IPS-20b (cell line): Measurements from ENCODE around the gene AAK1.
A peak's percentile ranks its signal among the peaks of the same experiment; 100 is the strongest.
"Not testable (repeated sequence)": the region's sequence is repeated elsewhere in the genome, so short reads cannot be mapped to it uniquely, and the experiment has no call there.

Experiments used
- H3K27ac ChIP-seq: one replicate; pipeline ENCODE4 v1.5.1; 2013; ENCODE audit warnings: low read length
- H3K27me3 ChIP-seq: 2 replicates; pipeline ENCODE4 v1.6.1; 2013; ENCODE audit warnings: mild to moderate bottlenecking, low read length, inconsistent platforms; ENCODE audit not compliant: insufficient read depth
- H3K36me3 ChIP-seq: 2 replicates; pipeline ENCODE4 v1.6.1; 2013; ENCODE audit warnings: low read depth, mild to moderate bottlenecking, inconsistent platforms, low read length, moderate library complexity; ENCODE audit not compliant: insufficient read depth
- H3K4me1 ChIP-seq: 2 replicates; pipeline ENCODE4 v1.6.1; 2013; ENCODE audit warnings: mild to moderate bottlenecking, control low read depth, inconsistent platforms, low read length, moderate library complexity; ENCODE audit not compliant: insufficient read depth
- H3K4me3 ChIP-seq: 2 replicates; pipeline ENCODE4 v1.5.1; 2013; ENCODE audit warnings: mild to moderate bottlenecking, low read length, inconsistent platforms
- H3K9ac ChIP-seq: 2 replicates; pipeline ENCODE4 v1.6.1; 2013; ENCODE audit warnings: low read depth, mild to moderate bottlenecking, inconsistent platforms, low read length, moderate library complexity
- H3K9me3 ChIP-seq: 2 replicates; pipeline ENCODE4 v1.6.1; 2013; ENCODE audit warnings: mild to moderate bottlenecking, low read depth, low read length, inconsistent platforms; ENCODE audit not compliant: insufficient read depth

The AAK1 gene

GRCh38 chr2:69436596-69436937 lies 207.0 kb downstream of the AAK1 start:
- Histone ChIP-seq H3K27ac (peak overlapping the region; percentile 9), H3K27me3 (no peaks in the 10 kb centered on the region), H3K4me1 (peaks cover 17% of the 10 kb centered on the region; the same call in 1 of the 2 replicates), H3K36me3 (no peaks in the 10 kb centered on the region), H3K9ac (peak overlapping the region; percentile 89; the same call in 1 of the 2 replicates), H3K9me3 (no peaks in the 10 kb centered on the region), H3K4me3 (peak overlapping the region; percentile 79)

- peaks cover 17% of the 10 kb centered on the region; the same call in 1 of the 2 replicates for H3K4me1 ChIP-seq
- H3K36me3 ChIP-seq: peaks cover 9% of the 10 kb centered on the region; the same call in 1 of the 2 replicates
- H3K27me3 ChIP-seq: no peaks in the 10 kb centered on the region
- no peak overlapping the region for H3K27ac ChIP-seq
- no peaks in the 10 kb centered on the region for H3K9me3 ChIP-seq
- H3K9ac ChIP-seq: no peak overlapping the region
- no peak overlapping the region for H3K4me3 ChIP-seq
These were observed 208.8 kb downstream of the AAK1 start for GRCh38 chr2:69434753-69435152.

GRCh38 chr2:69429491-69430183 lies 213.9 kb downstream of the AAK1 start:
- Histone ChIP-seq H3K27me3 (no peaks in the 10 kb centered on the region), H3K9me3 (no peaks in the 10 kb centered on the region), H3K27ac (no peak overlapping the region), H3K4me1 (no peaks in the 10 kb centered on the region), H3K9ac (no peak overlapping the region), H3K36me3 (peaks cover 27% of the 10 kb centered on the region), H3K4me3 (no peak overlapping the region)

GRCh38 chr2:69428981-69429380 lies 214.6 kb downstream of the AAK1 start:
- Histone ChIP-seq H3K4me1 (no peaks in the 10 kb centered on the region), H3K27ac (no peak overlapping the region), H3K9me3 (no peaks in the 10 kb centered on the region), H3K9ac (no peak overlapping the region), H3K4me3 (no peak overlapping the region), H3K36me3 (peaks cover 27% of the 10 kb centered on the region), H3K27me3 (no peaks in the 10 kb centered on the region)

GRCh38 chr2:69424419-69424818 lies 219.1 kb downstream of the AAK1 start:
- Histone ChIP-seq H3K9me3 (no peaks in the 10 kb centered on the region), H3K36me3 (peaks cover 20% of the 10 kb centered on the region), H3K4me1 (no peaks in the 10 kb centered on the region), H3K27me3 (no peaks in the 10 kb centered on the region), H3K9ac (no peak overlapping the region), H3K27ac (no peak overlapping the region), H3K4me3 (no peak overlapping the region)

- peaks cover 9% of the 10 kb centered on the region for H3K36me3 ChIP-seq
- H3K4me3 ChIP-seq: no peak overlapping the region
- H3K4me1 ChIP-seq: no peaks in the 10 kb centered on the region
- H3K27me3 ChIP-seq: no peaks in the 10 kb centered on the region
- no peaks in the 10 kb centered on the region for H3K9me3 ChIP-seq
- H3K9ac ChIP-seq: no peak overlapping the region
- H3K27ac ChIP-seq: no peak overlapping the region
These were observed 221.3 kb downstream of the AAK1 start for GRCh38 chr2:69422198-69422597.

GRCh38 chr2:69419111-69419510 lies 224.4 kb downstream of the AAK1 start:
- H3K4me1 ChIP-seq, H3K9ac ChIP-seq, H3K4me3 ChIP-seq, H3K27ac ChIP-seq, H3K9me3 ChIP-seq, H3K27me3 ChIP-seq: not testable (repeated sequence)
- H3K36me3 ChIP-seq: peaks cover 20% of the 10 kb centered on the region

GRCh38 chr2:69416147-69416546 lies 227.4 kb downstream of the AAK1 start:
- Histone ChIP-seq H3K36me3 (peaks cover 20% of the 10 kb centered on the region), H3K4me3 (no peak overlapping the region), H3K27ac (no peak overlapping the region)

More at GRCh38 chr2:69416147-69416546, 227.4 kb downstream of the AAK1 start:
- H3K9ac ChIP-seq: no peak overlapping the region
- H3K27me3 ChIP-seq: no peaks in the 10 kb centered on the region
- no peaks in the 10 kb centered on the region for H3K9me3 ChIP-seq
- H3K4me1 ChIP-seq: no peaks in the 10 kb centered on the region
